Hepatocyte (in vitro differentiated cells): ENCODE results near the gene SPRYD3. TPM values are rescaled to one million over a fixed set of nuclear protein-coding genes. Genes with fewer than 3 reads are reported as not detected.
A peak's percentile ranks its signal among the peaks of the same experiment; 100 is the strongest.

ENCODE experiments used
- DNase-seq: peaks from one replicate; pipeline ENCODE4 v3.0.0-alpha.2; 2016; ENCODE audit warnings: low spot score
- H2AFZ ChIP-seq: fragments of 200-600 bp; sonication (generic); 2 replicates; pipeline ENCODE4 v1.6.0; 2016; ENCODE audit warnings: antibody characterized with exemption, mild to moderate bottlenecking
- H3K27ac ChIP-seq: fragments of 200-600 bp; sonication (generic); 2 replicates; pipeline ENCODE4 v1.5.1; 2016; ENCODE audit warnings: mild to moderate bottlenecking
- H3K27me3 ChIP-seq: fragments of 200-600 bp; sonication (generic); 2 replicates; pipeline ENCODE4 v1.6.1; 2016
- H3K36me3 ChIP-seq: fragments of 200-600 bp; sonication (generic); replicated peaks from 2 replicates; pipeline ENCODE4 v1.5.1; 2016; ENCODE audit warnings: low read depth; ENCODE audit not compliant: insufficient read depth
- H3K4me1 ChIP-seq: fragments of 200-600 bp; sonication (generic); 2 replicates; pipeline ENCODE4 v1.5.1; 2016; ENCODE audit warnings: mild to moderate bottlenecking, moderate library complexity; ENCODE audit not compliant: insufficient read depth
- H3K4me2 ChIP-seq: fragments of 200-600 bp; sonication (generic); 2 replicates; pipeline ENCODE4 v1.6.0; 2016
- H3K4me3 ChIP-seq: fragments of 200-600 bp; sonication (generic); 2 replicates; pipeline ENCODE4 v1.5.1; 2016; ENCODE audit warnings: mild to moderate bottlenecking
- H3K79me2 ChIP-seq: fragments of 200-600 bp; sonication (generic); 2 replicates; pipeline ENCODE4 v1.6.0; 2017; ENCODE audit warnings: mild to moderate bottlenecking
- H3K9me2 ChIP-seq: fragments of 200-600 bp; sonication (generic); replicated peaks from 2 replicates; pipeline ENCODE4 v1.6.0; 2017; ENCODE audit warnings: mild to moderate bottlenecking; ENCODE audit not compliant: insufficient read depth
- H3K9me3 ChIP-seq: fragments of 200-600 bp; sonication (generic); 2 replicates; pipeline ENCODE4 v1.5.1; 2016; ENCODE audit warnings: low read depth, mild to moderate bottlenecking
- H4K20me1 ChIP-seq: fragments of 200-600 bp; sonication (generic); 2 replicates; pipeline ENCODE4 v1.6.0; 2016; ENCODE audit warnings: mild to moderate bottlenecking; ENCODE audit not compliant: insufficient read depth, poor library complexity, severe bottlenecking
- EZH2 ChIP-seq: fragments of 200-600 bp; sonication (generic); IDR thresholded peaks from 2 replicates; pipeline ENCODE4 v1.6.1; 2016; ENCODE audit warnings: antibody characterized with exemption, mild to moderate bottlenecking, borderline replicate concordance
- EZH2phosphoT487 ChIP-seq: fragments of 200-600 bp; sonication (generic); IDR thresholded peaks from one replicate; pipeline ENCODE4 v1.6.1; 2018; ENCODE audit warnings: antibody characterized with exemption, mild to moderate bottlenecking, low read depth, moderate library complexity; ENCODE audit not compliant: unreplicated experiment, severe bottlenecking
- WGBS: methylation state at CpG from one replicate; pipeline ENCODE4 v1.1.6; 2016; ENCODE audit warnings: low lambda C conversion rate; ENCODE audit errors: missing lambda C conversion rate; 5-methylcytosine and 5-hydroxymethylcytosine counted together
- polyA plus RNA-seq: library from polyadenylated mRNA; unstranded; fragments of >200 nt; fragmentation: Nextera tagmentation; extraction: Ambion mirVana; gene quantifications from 2 replicates; pipeline ENCODE4 v1.2.1, GENCODE V29; 2016
- total RNA-seq: library from RNA; depleted of rRNA; stranded (reverse); fragments of >200 nt; gene quantifications from 2 replicates; pipeline ENCODE4 v1.2.3, GENCODE V29; 2014
- TF ChIP-seq, protein P1 (sequence below): fragments of 200-600 bp; sonication (generic); IDR thresholded peaks from 2 replicates; pipeline ENCODE4 v1.5.1; 2016; ENCODE audit warnings: antibody characterized with exemption, mild to moderate bottlenecking; ENCODE audit not compliant: poor library complexity

The SPRYD3 gene
- total and polyA plus RNA-seq, 2 experiments from 2014 or later: 20.9 to 24.6 TPM

DNA sequence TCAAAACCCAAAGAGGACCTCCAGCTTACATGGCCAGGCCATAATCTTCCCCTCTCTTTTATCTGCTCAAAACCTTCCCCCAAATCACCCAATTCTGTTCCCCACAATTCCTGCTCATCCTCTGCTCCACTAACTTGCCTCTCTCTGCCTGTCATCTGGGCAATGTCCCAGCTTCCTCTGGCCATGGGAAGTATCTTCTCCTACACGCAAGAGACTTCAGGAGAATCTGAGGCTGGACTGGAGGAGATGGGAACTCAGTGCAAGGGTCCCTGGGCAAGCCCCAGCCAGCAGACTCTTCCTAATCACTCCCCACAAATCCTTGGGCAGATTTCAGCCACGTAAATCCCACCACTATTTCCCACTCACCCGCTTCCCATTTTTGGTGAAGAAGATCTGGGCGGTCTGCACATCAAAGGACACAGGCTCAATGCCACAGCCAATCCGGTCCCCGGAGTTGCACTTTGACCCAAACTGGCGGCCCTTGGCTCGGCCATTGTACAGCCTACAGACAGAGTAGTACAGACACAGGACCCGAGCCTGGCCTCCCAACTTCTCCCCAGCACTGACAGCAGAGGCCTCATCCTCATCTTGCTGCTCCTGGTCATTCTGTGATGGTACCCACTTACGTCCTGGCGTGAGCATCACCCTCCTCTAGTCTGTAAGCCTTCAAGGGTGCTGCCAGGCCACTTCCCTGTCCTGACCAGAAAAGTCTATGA is 4.7 kb downstream of the SPRYD3 start:
- no peaks in the 10 kb centered on the region for H4K20me1 ChIP-seq
- no peaks in the 10 kb centered on the region for H3K9me2 ChIP-seq
- 96% methylated on average over 11 of the region's 11 CpGs for WGBS
- no peak overlapping the region for H2AFZ ChIP-seq
- peaks cover 12% of the 10 kb centered on the region for H3K79me2 ChIP-seq
- no peaks in the 10 kb centered on the region for H3K36me3 ChIP-seq
- DNase-seq: no peak
- no peak overlapping the region for H3K4me3 ChIP-seq
- no peak overlapping the region for H3K4me2 ChIP-seq
- peaks cover 21% of the 10 kb centered on the region for H3K4me1 ChIP-seq
- no peak overlapping the region for H3K27ac ChIP-seq
- no peaks in the 10 kb centered on the region for H3K27me3 ChIP-seq
- TF ChIP-seq, protein P1, sequence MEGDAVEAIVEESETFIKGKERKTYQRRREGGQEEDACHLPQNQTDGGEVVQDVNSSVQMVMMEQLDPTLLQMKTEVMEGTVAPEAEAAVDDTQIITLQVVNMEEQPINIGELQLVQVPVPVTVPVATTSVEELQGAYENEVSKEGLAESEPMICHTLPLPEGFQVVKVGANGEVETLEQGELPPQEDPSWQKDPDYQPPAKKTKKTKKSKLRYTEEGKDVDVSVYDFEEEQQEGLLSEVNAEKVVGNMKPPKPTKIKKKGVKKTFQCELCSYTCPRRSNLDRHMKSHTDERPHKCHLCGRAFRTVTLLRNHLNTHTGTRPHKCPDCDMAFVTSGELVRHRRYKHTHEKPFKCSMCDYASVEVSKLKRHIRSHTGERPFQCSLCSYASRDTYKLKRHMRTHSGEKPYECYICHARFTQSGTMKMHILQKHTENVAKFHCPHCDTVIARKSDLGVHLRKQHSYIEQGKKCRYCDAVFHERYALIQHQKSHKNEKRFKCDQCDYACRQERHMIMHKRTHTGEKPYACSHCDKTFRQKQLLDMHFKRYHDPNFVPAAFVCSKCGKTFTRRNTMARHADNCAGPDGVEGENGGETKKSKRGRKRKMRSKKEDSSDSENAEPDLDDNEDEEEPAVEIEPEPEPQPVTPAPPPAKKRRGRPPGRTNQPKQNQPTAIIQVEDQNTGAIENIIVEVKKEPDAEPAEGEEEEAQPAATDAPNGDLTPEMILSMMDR: no peak
- TF ChIP-seq EZH2: no peak
- no peaks in the 10 kb centered on the region for H3K9me3 ChIP-seq

DNA sequence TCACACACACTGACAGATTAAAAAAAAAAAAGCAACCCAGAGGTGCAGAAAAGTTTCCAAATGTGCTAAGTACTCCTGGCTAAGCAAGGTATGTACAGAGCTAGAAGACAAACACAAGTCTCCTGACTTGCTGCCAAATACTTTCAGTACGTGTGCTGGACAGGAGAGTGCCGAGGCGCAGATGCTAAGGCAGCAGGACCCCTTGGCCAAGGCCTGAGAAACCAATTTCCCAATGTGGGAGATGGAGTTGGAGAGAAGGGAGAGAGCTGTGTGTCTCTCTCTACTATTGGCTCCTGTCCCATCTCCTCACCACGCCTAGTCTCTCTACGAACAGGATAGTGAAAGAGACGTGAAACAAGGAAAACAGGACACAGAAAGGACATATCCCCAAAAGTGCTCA is 5.3 kb downstream of the SPRYD3 start:
- H3K27me3 ChIP-seq: no peaks in the 10 kb centered on the region
- WGBS: 92% methylated on average over 6 of the region's 6 CpGs
- no peaks in the 10 kb centered on the region for H4K20me1 ChIP-seq
- H3K4me1 ChIP-seq: peaks cover 21% of the 10 kb centered on the region
- H3K9me2 ChIP-seq: no peaks in the 10 kb centered on the region
- no peak overlapping the region for H3K4me2 ChIP-seq
- no peak overlapping the region for H3K27ac ChIP-seq
- TF ChIP-seq EZH2 (no peak), EZH2phosphoT487 (no peak)
- TF ChIP-seq, protein P1: no peak
- H3K36me3 ChIP-seq: no peaks in the 10 kb centered on the region
- no peak for DNase-seq
- peaks cover 12% of the 10 kb centered on the region for H3K79me2 ChIP-seq
- no peak overlapping the region for H2AFZ ChIP-seq
- H3K4me3 ChIP-seq: no peak overlapping the region
- no peaks in the 10 kb centered on the region for H3K9me3 ChIP-seq

DNA sequence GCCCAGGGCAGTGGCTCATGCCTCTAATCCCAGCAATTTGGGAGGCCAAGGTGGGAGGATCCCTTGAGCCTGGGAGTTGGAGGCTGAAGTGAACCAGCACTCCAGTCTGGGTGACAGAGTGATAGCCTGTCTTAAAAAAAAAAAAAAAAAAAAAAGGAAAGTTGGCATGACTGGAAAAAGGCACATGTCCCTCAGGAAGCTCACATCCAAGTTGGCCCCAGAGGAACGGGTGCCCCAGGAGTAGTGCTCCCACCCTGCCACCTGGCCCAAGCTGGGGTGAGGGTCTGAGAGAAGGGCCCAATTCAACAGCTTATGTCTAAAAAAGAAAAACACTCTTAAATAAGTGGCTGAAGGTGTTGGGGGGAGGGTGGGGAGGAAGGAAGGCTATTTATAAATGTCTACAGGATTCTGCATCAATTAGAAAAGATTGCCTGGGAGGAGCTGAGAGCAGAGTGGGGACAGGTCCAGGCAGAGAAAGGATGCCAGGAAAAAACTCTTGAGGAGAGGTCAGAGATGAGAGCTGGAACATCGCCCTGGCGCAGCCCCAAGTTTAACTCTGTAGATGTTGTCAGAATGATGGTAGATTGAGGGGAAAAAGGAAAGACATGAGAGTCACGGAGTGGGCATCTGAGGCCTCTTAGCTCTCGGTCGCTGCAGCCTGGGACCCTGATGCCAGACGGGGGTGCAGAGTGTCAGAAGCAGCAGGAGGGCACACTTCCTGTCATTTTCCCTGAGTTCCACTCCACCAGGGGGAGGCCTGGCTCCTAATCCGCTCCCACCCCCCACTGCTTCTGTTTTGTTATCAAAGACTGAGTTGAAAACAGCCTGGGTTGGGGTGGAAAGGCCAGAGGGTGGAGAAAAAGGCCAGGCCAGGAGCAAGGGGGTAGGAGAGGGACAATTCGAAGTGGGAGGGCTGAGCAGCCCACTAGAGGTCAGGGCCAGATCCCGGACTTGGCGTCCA is 7.3 kb downstream of the SPRYD3 start:
- Histone ChIP-seq H3K4me1 (peaks cover 12% of the 10 kb centered on the region), H3K27ac (peak overlapping the region; percentile 60), H3K9me3 (no peaks in the 10 kb centered on the region), H3K9me2 (no peaks in the 10 kb centered on the region), H2AFZ (no peak overlapping the region), H3K27me3 (no peaks in the 10 kb centered on the region), H3K36me3 (no peaks in the 10 kb centered on the region), H3K4me2 (peak overlapping the region; percentile 19), H3K79me2 (no peaks in the 10 kb centered on the region), H3K4me3 (no peak overlapping the region), H4K20me1 (no peaks in the 10 kb centered on the region)
- TF ChIP-seq, protein P1: no peak
- TF ChIP-seq EZH2: no peak
- TF ChIP-seq EZH2phosphoT487: no peak
- WGBS: 51% methylated on average over 11 of the region's 11 CpGs
- peak; percentile 49 for DNase-seq
